Measurements from ENCODE around the gene BARX2. TPM values are rescaled to one million over a fixed set of nuclear protein-coding genes. Genes with fewer than 3 reads are reported as not detected.

Gene BARX2
- total RNA-seq, 1 experiment from 2014 or later = 13.4 TPM

DNA sequence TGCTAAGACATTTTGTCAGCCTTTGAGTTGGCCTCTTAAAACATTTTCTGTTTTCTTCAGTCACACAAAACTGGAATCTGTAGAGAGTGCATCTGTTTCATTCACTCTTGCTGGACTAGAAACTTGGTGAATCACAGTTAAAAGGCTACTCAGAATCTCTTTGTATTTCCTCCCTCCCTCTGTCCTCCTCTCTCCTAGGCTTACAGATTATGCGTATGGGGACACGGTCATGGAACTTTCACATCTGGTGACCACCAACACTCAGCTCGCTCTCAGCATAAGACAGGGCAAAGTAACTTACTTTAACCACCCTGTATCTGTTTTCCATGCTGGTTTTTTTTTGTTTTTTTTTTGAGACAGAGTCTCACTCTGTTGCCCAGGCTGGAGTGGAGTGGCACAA lies 50.4 kb downstream of the BARX2 start:
- BruUV-seq (replicated peaks) = no TSS peak
- peaks cover 2% of the 10 kb centered on the region; the same call in 1 of the 2 replicates for H3K9me3 ChIP-seq (ENCODE audit: insufficient read depth, low read depth)
- TF ChIP-seq, protein P1, sequence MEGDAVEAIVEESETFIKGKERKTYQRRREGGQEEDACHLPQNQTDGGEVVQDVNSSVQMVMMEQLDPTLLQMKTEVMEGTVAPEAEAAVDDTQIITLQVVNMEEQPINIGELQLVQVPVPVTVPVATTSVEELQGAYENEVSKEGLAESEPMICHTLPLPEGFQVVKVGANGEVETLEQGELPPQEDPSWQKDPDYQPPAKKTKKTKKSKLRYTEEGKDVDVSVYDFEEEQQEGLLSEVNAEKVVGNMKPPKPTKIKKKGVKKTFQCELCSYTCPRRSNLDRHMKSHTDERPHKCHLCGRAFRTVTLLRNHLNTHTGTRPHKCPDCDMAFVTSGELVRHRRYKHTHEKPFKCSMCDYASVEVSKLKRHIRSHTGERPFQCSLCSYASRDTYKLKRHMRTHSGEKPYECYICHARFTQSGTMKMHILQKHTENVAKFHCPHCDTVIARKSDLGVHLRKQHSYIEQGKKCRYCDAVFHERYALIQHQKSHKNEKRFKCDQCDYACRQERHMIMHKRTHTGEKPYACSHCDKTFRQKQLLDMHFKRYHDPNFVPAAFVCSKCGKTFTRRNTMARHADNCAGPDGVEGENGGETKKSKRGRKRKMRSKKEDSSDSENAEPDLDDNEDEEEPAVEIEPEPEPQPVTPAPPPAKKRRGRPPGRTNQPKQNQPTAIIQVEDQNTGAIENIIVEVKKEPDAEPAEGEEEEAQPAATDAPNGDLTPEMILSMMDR (conservative IDR thresholded peaks at IDR 0.05) = no peak
- TF ChIP-seq EZH2 (IDR thresholded peaks at IDR 0.05; ENCODE audit: low read depth) = no peak
- H3F3A ChIP-seq (ENCODE audit: insufficient read depth, low read depth) = no peaks in the 10 kb centered on the region
- no peaks in the 10 kb centered on the region for H4K20me1 ChIP-seq (ENCODE audit: insufficient read depth)
- no peaks in the 10 kb centered on the region for H3K27me3 ChIP-seq (ENCODE audit: insufficient read depth, low read depth)
- H3K4me3 ChIP-seq = no peak overlapping the region
- H3K27ac ChIP-seq = no peak overlapping the region
- peaks cover 5% of the 10 kb centered on the region; the same call in 1 of the 2 replicates for H3K79me2 ChIP-seq (ENCODE audit: low read depth)
- 0 out of 2 replicates have a peak, but pooled peaks cover 5% of the 10 kb centered on the region for H3K36me3 ChIP-seq (ENCODE audit: low read depth)
- ChIA-PET POLR2A (ENCODE audit: unreplicated experiment) (no interaction called here), CTCF (no interaction called here)
- no peak for DNase-seq
- no peaks in the 10 kb centered on the region for H3K9me2 ChIP-seq (ENCODE audit: insufficient read depth)
- no peak overlapping the region for H3K4me2 ChIP-seq
- H3K4me1 ChIP-seq (replicated peaks; ENCODE audit: insufficient read depth) = peaks cover 8% of the 10 kb centered on the region
- H2AFZ ChIP-seq = no peak overlapping the region
- intact Hi-C loops (cut with micrococcal nuclease; ENCODE audit: unreplicated experiment) = no loop called here

- H3K36me3 ChIP-seq (ENCODE audit: low read depth) = 0 out of 2 replicates have a peak, but pooled peaks cover 7% of the 10 kb centered on the region
- TF ChIP-seq, protein P1 (conservative IDR thresholded peaks at IDR 0.05) = no peak
- no peak for TF ChIP-seq EZH2 (IDR thresholded peaks at IDR 0.05; ENCODE audit: low read depth)
- no peaks in the 10 kb centered on the region for H3K27me3 ChIP-seq (ENCODE audit: insufficient read depth, low read depth)
- H3K79me2 ChIP-seq (ENCODE audit: low read depth) = peaks cover 5% of the 10 kb centered on the region; the same call in 1 of the 2 replicates
- DNase-seq = no peak
- no peaks in the 10 kb centered on the region for H3F3A ChIP-seq (ENCODE audit: insufficient read depth, low read depth)
- ChIA-PET CTCF (no interaction called here), POLR2A (ENCODE audit: unreplicated experiment) (no interaction called here)
- no peaks in the 10 kb centered on the region for H4K20me1 ChIP-seq (ENCODE audit: insufficient read depth)
- H3K4me2 ChIP-seq = no peak overlapping the region
- BruUV-seq (replicated peaks) = no TSS peak
- H3K4me1 ChIP-seq (replicated peaks; ENCODE audit: insufficient read depth) = peaks cover 8% of the 10 kb centered on the region
- H3K9me3 ChIP-seq (ENCODE audit: insufficient read depth, low read depth) = peaks cover 8% of the 10 kb centered on the region; the same call in 1 of the 2 replicates
- intact Hi-C loops (cut with micrococcal nuclease; ENCODE audit: unreplicated experiment) = no loop called here
- H3K9me2 ChIP-seq (ENCODE audit: insufficient read depth) = no peaks in the 10 kb centered on the region
- H2AFZ ChIP-seq = no peak overlapping the region
- H3K27ac ChIP-seq = no peak overlapping the region
- H3K4me3 ChIP-seq = no peak overlapping the region
These were observed 51.1 kb downstream of the BARX2 start for GRCh38 chr11:129426776-129427175.

GRCh38 chr11:129427376-129427775 lies 51.7 kb downstream of the BARX2 start:
- Histone ChIP-seq H2AFZ (no peak overlapping the region), H3K4me2 (no peak overlapping the region), H3K4me3 (no peak overlapping the region), H4K20me1 (ENCODE audit: insufficient read depth) (no peaks in the 10 kb centered on the region), H3K36me3 (ENCODE audit: low read depth) (0 out of 2 replicates have a peak, but pooled peaks cover 7% of the 10 kb centered on the region), H3K9me3 (ENCODE audit: insufficient read depth, low read depth) (peaks cover 12% of the 10 kb centered on the region; the same call in 1 of the 2 replicates), H3K27ac (no peak overlapping the region), H3K79me2 (ENCODE audit: low read depth) (peaks cover 5% of the 10 kb centered on the region; the same call in 1 of the 2 replicates), H3K9me2 (ENCODE audit: insufficient read depth) (no peaks in the 10 kb centered on the region), H3K27me3 (ENCODE audit: insufficient read depth, low read depth) (no peaks in the 10 kb centered on the region), H3F3A (ENCODE audit: insufficient read depth, low read depth) (no peaks in the 10 kb centered on the region), H3K4me1 (replicated peaks; ENCODE audit: insufficient read depth) (peaks cover 8% of the 10 kb centered on the region)
- peak in 1 of 2 experiments; percentile 62 for DNase-seq
- CTCF ChIA-PET = no interaction called here
- intact Hi-C loops (cut with micrococcal nuclease; ENCODE audit: unreplicated experiment) = no loop called here
- POLR2A ChIA-PET (ENCODE audit: unreplicated experiment) = no interaction called here
- TF ChIP-seq, protein P1 (conservative IDR thresholded peaks at IDR 0.05) = no peak
- no peak for TF ChIP-seq EZH2 (IDR thresholded peaks at IDR 0.05; ENCODE audit: low read depth)
- BruUV-seq (replicated peaks) = no TSS peak

Measured in PC-9 (cell line).